Gastroesophageal sphincter (tissue), 3 donors: ENCODE measurements around the gene SPATA17.

ENCODE experiments used
- CTCF ChIP-seq, 4 experiments: fragments of 200-600 bp in 2 of 4; fragments of 450-650 bp in 2 of 4; sonication (generic) in 1 of 4; IDR thresholded peaks; one replicate each; pipeline ENCODE4 v1.5.1; 2017 to 2019; ENCODE audit warnings: antibody characterized with exemption in 4 of 4, mild to moderate bottlenecking in 2 of 4, moderate library complexity in 2 of 4
- POLR2AphosphoS5 ChIP-seq: sonication (generic); formaldehyde crosslinking; IDR thresholded peaks from one replicate; pipeline ENCODE4 v1.6.1; 2017; ENCODE audit warnings: antibody characterized with exemption

DNA sequence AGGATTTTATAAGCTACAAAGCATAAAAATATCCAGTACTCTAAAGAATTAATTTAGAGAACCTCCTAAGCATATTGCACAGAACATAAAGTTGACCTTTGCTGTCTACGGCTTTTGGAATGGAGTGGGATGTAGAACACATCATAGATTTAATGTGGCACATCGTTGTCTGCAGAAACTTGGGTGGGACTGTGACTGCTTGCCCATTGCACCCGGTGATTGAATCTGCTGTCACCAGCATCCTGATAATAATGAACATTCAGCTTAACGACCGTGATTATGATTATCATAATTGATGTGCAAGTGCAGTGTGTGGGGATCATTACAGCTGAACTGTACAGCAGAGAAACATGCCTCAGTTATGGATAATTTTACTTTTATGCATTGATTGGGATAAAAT lies 181.9 kb downstream of the SPATA17 start:
- no peak for TF ChIP-seq CTCF (IDR thresholded peaks at IDR 0.05)
- no peak for TF ChIP-seq POLR2AphosphoS5
